Peyer's patch (tissue), 4 donors: ENCODE results near the gene FAM20A.

ENCODE experiments used
- CTCF ChIP-seq, 6 experiments: fragments of 450-650 bp in 4 of 6; fragments of 200-600 bp in 2 of 6; sonication (generic) in 1 of 6; IDR thresholded peaks; one replicate each; pipeline ENCODE4 v1.5.1; 2017 to 2019; ENCODE audit warnings: antibody characterized with exemption in 6 of 6, mild to moderate bottlenecking in 3 of 6, moderate library complexity in 1 of 6
- POLR2A ChIP-seq, 2 donors: fragments of 450-650 bp; IDR thresholded peaks; one replicate each; pipeline ENCODE4 v1.5.1; 2017; ENCODE audit warnings: antibody characterized with exemption in 2 of 2, mild to moderate bottlenecking in 2 of 2, moderate library complexity in 2 of 2

- TF ChIP-seq CTCF (IDR thresholded peaks at IDR 0.05) = no peak
- TF ChIP-seq POLR2A (IDR thresholded peaks at IDR 0.05) = no peak
These were observed 74.6 kb downstream of the FAM20A start for GRCh38 chr17:68526548-68526947.
